Right lobe of liver (tissue), 4 donors: Measurements from ENCODE around the gene MN1.

Experiments used
- CTCF ChIP-seq, 4 donors: fragments of 200-600 bp in 3 of 4; fragments of 450-650 bp in 1 of 4; IDR thresholded peaks; one replicate each; pipeline versions ENCODE4 v1.5.1 to v1.8.0; 2016 to 2022; ENCODE audit warnings: antibody characterized with exemption in 4 of 4, mild to moderate bottlenecking in 2 of 4
- POLR2A ChIP-seq: fragments of 450-650 bp; IDR thresholded peaks from one replicate; pipeline ENCODE4 v1.6.1; 2017; ENCODE audit warnings: antibody characterized with exemption, mild to moderate bottlenecking
- donor health status: DM: no; HTN: no; CAD: no.
- donor health status: DM: no; HTN: no; CAD: no.
- donor health status: DM: no; HTN: yes; CAD: no.

GRCh38 chr22:27723708-27724107 lies 77.8 kb downstream of the MN1 start:
- TF ChIP-seq POLR2A, result no peak
- no peak for TF ChIP-seq CTCF (IDR thresholded peaks at IDR 0.05)
